Stimulated activated naive CD8-positive, alpha-beta T cell treated with anti-CD3 and anti-CD28 coated beads, Interleukin-15, amount 100 ng/mL, for 72 hours (primary cell): ENCODE data around the gene SLC38A3.

Source experiments
- ATAC-seq: fragments of 150-1000 bp; cut with Tn5 transposase; 2 replicates; pipeline ENCODE4 v1.10.0; 2021; ENCODE audit warnings: mild to moderate bottlenecking, moderate library complexity
- DNase-seq, 2 donors: peaks; one replicate each; pipeline ENCODE4 v3.0.0; 2021 to 2022
- H3K27ac Mint-ChIP-seq, 2 donors: one replicate each; pipeline ENCODE4 v1.8.0; 2022; ENCODE audit warnings: mild to moderate bottlenecking in 2 of 2, mixed read lengths in 2 of 2, moderate library complexity in 2 of 2
- H3K27me3 Mint-ChIP-seq: one replicate; pipeline ENCODE4 v1.8.0; 2022; ENCODE audit warnings: mixed read lengths
- H3K4me1 Mint-ChIP-seq: one replicate; pipeline ENCODE4 v1.8.0; 2022; ENCODE audit warnings: mild to moderate bottlenecking, mixed read lengths
- H3K4me3 Mint-ChIP-seq, 2 donors: one replicate each; pipeline ENCODE4 v1.8.0; 2022; ENCODE audit warnings: mild to moderate bottlenecking in 2 of 2, mixed read lengths in 2 of 2, moderate library complexity in 1 of 2
- H3K9me3 Mint-ChIP-seq, 2 donors: one replicate each; pipeline ENCODE4 v1.8.0; 2022; ENCODE audit warnings: mixed read lengths in 2 of 2

Gene SLC38A3

GRCh38 chr3:50181985-50182384 lies 23.1 kb upstream of the SLC38A3 start:
- Mint-ChIP-seq H3K27me3 (peaks cover 5% of the 10 kb centered on the region), H3K4me1 (no peaks in the 10 kb centered on the region), H3K4me3 (no peak overlapping the region), H3K27ac (no peak overlapping the region), H3K9me3 (no peaks in the 10 kb centered on the region)
- ATAC-seq (no peak), DNase-seq (no peak)

- ATAC-seq (no peak), DNase-seq (no peak)
- no peaks in the 10 kb centered on the region for H3K9me3 Mint-ChIP-seq
- peaks cover 5% of the 10 kb centered on the region for H3K27me3 Mint-ChIP-seq
- no peak overlapping the region for H3K27ac Mint-ChIP-seq
- no peak overlapping the region for H3K4me3 Mint-ChIP-seq
- no peaks in the 10 kb centered on the region for H3K4me1 Mint-ChIP-seq
Measured at GRCh38 chr3:50182533-50183099, 22.5 kb upstream of the SLC38A3 start.

DNA sequence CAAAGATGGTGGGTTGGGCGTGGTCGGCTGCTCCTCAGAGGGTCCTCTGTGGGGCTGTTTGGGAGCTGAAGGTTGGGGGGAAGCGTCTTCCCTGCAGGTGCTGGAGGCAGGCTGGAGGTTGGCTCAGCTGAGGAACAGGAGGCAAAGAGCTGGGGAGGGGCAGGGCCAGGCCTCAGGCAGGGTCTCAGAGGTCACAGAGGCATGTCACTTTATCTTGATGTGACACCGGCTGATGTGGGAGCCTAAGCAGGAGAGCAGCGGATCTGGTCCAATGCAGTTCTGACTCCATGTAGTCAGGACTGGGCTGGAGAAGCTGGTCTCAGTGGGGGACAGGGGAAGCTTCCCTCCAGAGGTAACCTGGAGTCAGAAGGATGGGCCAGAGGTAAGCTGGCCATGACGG lies 21.3 kb upstream of the SLC38A3 start:
- peaks cover 5% of the 10 kb centered on the region for H3K27me3 Mint-ChIP-seq
- ATAC-seq = no peak

DNA sequence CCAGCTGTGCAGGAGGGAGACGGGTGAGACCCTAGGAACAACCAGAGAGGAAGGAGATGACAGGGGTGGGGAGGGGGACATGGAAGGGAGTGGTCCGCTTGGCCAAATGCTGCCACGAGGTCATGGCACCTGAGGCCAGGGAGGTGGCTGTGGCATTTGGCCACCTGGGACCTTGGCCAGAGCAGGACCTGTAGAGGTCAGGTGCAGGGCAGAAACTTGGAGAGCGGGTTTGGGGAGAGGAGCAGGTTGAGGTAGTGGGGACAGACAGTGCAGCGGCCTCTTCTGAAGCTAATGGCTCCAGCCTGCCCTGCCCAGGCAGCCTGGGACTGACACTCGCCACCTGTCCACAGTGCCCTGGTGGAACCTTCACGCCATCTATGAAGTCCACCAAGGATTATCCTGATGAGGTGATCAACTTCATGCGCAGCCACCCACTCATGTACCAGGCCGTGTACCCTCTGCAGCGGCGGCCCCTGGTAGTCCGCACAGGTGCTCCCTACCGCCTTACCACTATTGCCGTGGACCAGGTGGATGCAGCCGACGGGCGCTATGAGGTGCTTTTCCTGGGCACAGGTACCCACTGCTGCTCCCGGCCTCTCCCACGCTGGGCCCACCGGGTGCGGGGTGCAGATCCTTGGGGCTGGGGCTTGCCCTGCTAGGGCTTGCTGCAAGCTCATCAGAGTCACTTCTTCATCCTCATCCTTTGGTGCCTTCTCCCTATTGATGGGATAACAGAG lies 20.7 kb upstream of the SLC38A3 start:
- H3K9me3 Mint-ChIP-seq = no peaks in the 10 kb centered on the region
- no peak overlapping the region for H3K4me3 Mint-ChIP-seq
- DNase-seq (no peak), ATAC-seq (no peak)
- H3K27me3 Mint-ChIP-seq = peaks cover 5% of the 10 kb centered on the region
- H3K4me1 Mint-ChIP-seq = no peaks in the 10 kb centered on the region
- peak overlapping the region in 1 of 2 donors; percentile 42 for H3K27ac Mint-ChIP-seq

More for the DNA sequence above, 21.3 kb upstream of the SLC38A3 start:
- Mint-ChIP-seq H3K27ac (no peak overlapping the region), H3K4me3 (no peak overlapping the region), H3K4me1 (no peaks in the 10 kb centered on the region), H3K9me3 (no peaks in the 10 kb centered on the region)
- DNase-seq = no peak

DNA sequence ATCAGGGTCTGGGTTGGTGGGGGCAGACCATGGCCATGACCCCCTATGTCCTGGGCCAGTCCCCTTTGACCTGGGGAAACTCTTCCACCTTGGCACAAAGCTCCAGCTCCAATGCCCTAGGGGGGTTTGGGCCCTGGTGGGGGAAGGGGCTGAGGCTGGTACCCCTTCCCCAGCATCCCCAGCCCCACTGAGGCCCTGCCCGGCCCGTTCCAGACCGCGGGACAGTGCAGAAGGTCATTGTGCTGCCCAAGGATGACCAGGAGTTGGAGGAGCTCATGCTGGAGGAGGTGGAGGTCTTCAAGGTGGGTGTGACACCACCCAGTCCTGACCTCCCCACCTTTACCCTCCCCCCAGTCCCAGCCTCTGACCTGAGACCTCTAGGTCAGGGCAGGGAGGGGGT lies 19.8 kb upstream of the SLC38A3 start:
- ATAC-seq = no peak
- H3K9me3 Mint-ChIP-seq = no peaks in the 10 kb centered on the region
- H3K27ac Mint-ChIP-seq = no peak overlapping the region
- no peak for DNase-seq
- H3K4me1 Mint-ChIP-seq = no peaks in the 10 kb centered on the region
- peaks cover 5% of the 10 kb centered on the region for H3K27me3 Mint-ChIP-seq
- no peak overlapping the region for H3K4me3 Mint-ChIP-seq

DNA sequence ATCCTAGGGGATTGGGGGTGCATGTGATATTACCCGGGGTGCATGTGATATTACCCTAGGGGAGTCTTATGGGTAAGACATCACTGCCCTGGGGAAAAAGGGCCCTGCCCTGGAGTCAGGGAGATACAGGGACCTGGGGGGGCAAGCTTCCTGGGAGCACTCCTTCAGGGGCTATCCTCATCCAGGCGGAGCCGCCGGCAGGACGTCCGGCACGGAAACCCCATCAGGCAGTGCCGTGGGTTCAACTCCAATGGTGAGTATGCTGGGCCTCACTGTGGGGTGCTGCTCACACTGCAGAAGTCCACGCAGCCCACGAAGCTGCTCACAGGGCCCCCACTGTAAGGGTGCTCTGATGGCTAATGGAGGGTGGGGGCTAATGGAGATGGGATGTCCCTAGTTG lies 19.0 kb upstream of the SLC38A3 start:
- Mint-ChIP-seq H3K4me3 (no peak overlapping the region), H3K4me1 (no peaks in the 10 kb centered on the region), H3K27me3 (peaks cover 5% of the 10 kb centered on the region), H3K27ac (no peak overlapping the region), H3K9me3 (no peaks in the 10 kb centered on the region)
- ATAC-seq (no peak), DNase-seq (no peak)

DNA sequence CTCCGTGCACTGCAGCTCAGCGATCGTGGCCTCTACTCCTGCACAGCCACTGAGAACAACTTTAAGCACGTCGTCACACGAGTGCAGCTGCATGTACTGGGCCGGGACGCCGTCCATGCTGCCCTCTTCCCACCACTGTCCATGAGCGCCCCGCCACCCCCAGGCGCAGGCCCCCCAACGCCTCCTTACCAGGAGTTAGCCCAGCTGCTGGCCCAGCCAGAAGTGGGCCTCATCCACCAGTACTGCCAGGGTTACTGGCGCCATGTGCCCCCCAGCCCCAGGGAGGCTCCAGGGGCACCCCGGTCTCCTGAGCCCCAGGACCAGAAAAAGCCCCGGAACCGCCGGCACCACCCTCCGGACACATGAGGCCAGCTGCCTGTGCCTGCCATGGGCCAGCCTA lies 17.3 kb upstream of the SLC38A3 start:
- H3K27ac Mint-ChIP-seq = no peak overlapping the region

DNA sequence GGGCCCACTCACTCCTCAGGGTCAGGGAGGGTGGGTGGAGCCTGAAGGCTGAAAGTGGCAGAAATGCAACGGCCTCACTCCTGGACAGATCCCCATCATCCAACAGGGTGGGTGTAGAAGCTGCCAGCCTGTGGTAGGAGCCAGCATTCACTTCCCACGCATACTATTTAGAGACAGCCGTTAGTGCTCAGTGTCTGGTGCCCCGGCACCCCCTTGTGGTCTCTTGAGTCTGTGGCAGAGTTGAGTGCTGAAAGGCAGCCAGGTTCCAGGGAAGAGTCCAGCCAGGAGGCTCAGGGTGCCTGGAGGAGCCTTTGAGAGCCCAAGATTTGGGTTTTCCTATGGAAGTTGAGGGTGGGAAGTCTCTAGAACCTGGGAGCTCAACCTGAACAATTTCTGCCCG lies 15.8 kb upstream of the SLC38A3 start:
- no peaks in the 10 kb centered on the region for H3K9me3 Mint-ChIP-seq
- ATAC-seq (peak; percentile 73), DNase-seq (peak; percentile 43 to 47)
- no peak overlapping the region for H3K4me3 Mint-ChIP-seq
- H3K27me3 Mint-ChIP-seq = peaks cover 15% of the 10 kb centered on the region
- peaks cover 13% of the 10 kb centered on the region for H3K4me1 Mint-ChIP-seq
- H3K27ac Mint-ChIP-seq = no peak overlapping the region

More for the DNA sequence above, 17.3 kb upstream of the SLC38A3 start:
- no peaks in the 10 kb centered on the region for H3K9me3 Mint-ChIP-seq
- DNase-seq = no peak
- no peak for ATAC-seq
- no peak overlapping the region for H3K4me3 Mint-ChIP-seq
- peaks cover 8% of the 10 kb centered on the region for H3K27me3 Mint-ChIP-seq
- H3K4me1 Mint-ChIP-seq = peaks cover 3% of the 10 kb centered on the region

GRCh38 chr3:50189989-50190388 lies 15.1 kb upstream of the SLC38A3 start:
- H3K9me3 Mint-ChIP-seq = no peaks in the 10 kb centered on the region
- no peak overlapping the region for H3K4me3 Mint-ChIP-seq
- ATAC-seq (no peak), DNase-seq (no peak)
- H3K4me1 Mint-ChIP-seq = peaks cover 20% of the 10 kb centered on the region
- H3K27me3 Mint-ChIP-seq = peaks cover 22% of the 10 kb centered on the region
- no peak overlapping the region for H3K27ac Mint-ChIP-seq

GRCh38 chr3:50190936-50191660 lies 14.0 kb upstream of the SLC38A3 start, which contains the start of gene GNAT1:
Gene GNAT1, plus strand, starts transcription at chr3:50191610. Its CDS starts 116 bp downstream, at chr3:50191726.
- ATAC-seq (no peak), DNase-seq (no peak)
- H3K9me3 Mint-ChIP-seq = no peaks in the 10 kb centered on the region
- H3K27me3 Mint-ChIP-seq = peaks cover 33% of the 10 kb centered on the region
- no peak within 1 kb of the TSS for H3K4me3 Mint-ChIP-seq
- peaks cover 21% of the 10 kb centered on the region for H3K4me1 Mint-ChIP-seq
- no peak within 1 kb of the TSS for H3K27ac Mint-ChIP-seq

GRCh38 chr3:50192124-50192523 lies 12.9 kb upstream of the SLC38A3 start:
- no peak for ATAC-seq
- DNase-seq = no peak
- H3K4me3 Mint-ChIP-seq = no peak overlapping the region
- H3K4me1 Mint-ChIP-seq = peaks cover 21% of the 10 kb centered on the region
- H3K27ac Mint-ChIP-seq = no peak overlapping the region
- no peaks in the 10 kb centered on the region for H3K9me3 Mint-ChIP-seq
- peaks cover 40% of the 10 kb centered on the region for H3K27me3 Mint-ChIP-seq

DNA sequence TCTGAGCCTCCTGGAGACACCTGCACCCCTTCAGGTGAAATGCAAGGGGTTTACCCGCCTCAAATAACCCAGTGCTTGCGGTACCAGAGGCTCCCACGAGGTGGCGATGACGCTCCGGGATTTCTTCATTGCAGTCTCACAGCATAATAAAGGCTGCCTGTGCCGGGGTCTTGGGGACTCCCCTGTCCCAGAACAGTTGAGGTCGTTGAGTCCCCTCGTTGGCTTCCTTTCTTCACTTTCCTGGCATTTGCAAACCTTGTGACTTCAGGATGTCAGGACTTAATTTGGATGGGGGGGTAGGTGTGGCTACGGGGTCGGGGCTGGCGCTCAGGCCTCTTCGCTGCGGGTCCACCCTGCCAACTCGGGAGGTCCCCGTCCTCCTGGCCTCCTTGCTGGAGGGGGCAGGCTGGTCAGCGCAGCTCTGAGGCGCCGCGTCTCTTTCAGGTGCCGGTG lies 12.4 kb upstream of the SLC38A3 start:
- no peaks in the 10 kb centered on the region for H3K9me3 Mint-ChIP-seq
- peaks cover 21% of the 10 kb centered on the region for H3K4me1 Mint-ChIP-seq
- peaks cover 40% of the 10 kb centered on the region for H3K27me3 Mint-ChIP-seq
- ATAC-seq (peak; percentile 63), DNase-seq (peak; percentile 84 to 88)
- no peak overlapping the region for H3K4me3 Mint-ChIP-seq
- no peak overlapping the region for H3K27ac Mint-ChIP-seq

GRCh38 chr3:50193286-50193685 lies 11.8 kb upstream of the SLC38A3 start:
- H3K4me3 Mint-ChIP-seq = no peak overlapping the region
- no peak overlapping the region for H3K27ac Mint-ChIP-seq
- no peaks in the 10 kb centered on the region for H3K9me3 Mint-ChIP-seq
- ATAC-seq (no peak), DNase-seq (no peak)
- H3K4me1 Mint-ChIP-seq = peaks cover 21% of the 10 kb centered on the region
- peaks cover 40% of the 10 kb centered on the region for H3K27me3 Mint-ChIP-seq

- Mint-ChIP-seq H3K9me3 (no peaks in the 10 kb centered on the region), H3K27ac (no peak overlapping the region), H3K27me3 (peaks cover 45% of the 10 kb centered on the region), H3K4me1 (peaks cover 21% of the 10 kb centered on the region), H3K4me3 (peak overlapping the region; percentile 32 to 73)
- no peak for ATAC-seq
- DNase-seq = no peak
Measured at GRCh38 chr3:50193746-50194127, 11.3 kb upstream of the SLC38A3 start.

GRCh38 chr3:50194128-50194902 lies 10.8 kb upstream of the SLC38A3 start:
- H3K4me1 Mint-ChIP-seq = peaks cover 21% of the 10 kb centered on the region
- ATAC-seq (peak; percentile 85), DNase-seq (peak; percentile 80 to 81)
- peaks cover 48% of the 10 kb centered on the region for H3K27me3 Mint-ChIP-seq
- no peaks in the 10 kb centered on the region for H3K9me3 Mint-ChIP-seq
- H3K27ac Mint-ChIP-seq = no peak overlapping the region
- peak overlapping the region; percentile 49 to 73 for H3K4me3 Mint-ChIP-seq
